Mucosa of rectum (tissue), 2 donors: ENCODE results near the gene WNT3A.

ENCODE experiments used
- H3K27ac ChIP-seq, 2 donors: one replicate each; pipeline ENCODE4 v1.7.0; 2013; ENCODE audit warnings: inconsistent platforms in 2 of 2, low read depth in 2 of 2, low read length in 2 of 2
- H3K27me3 ChIP-seq, 2 donors: one replicate each; pipeline ENCODE4 v1.7.0; 2013; ENCODE audit warnings: low read length in 2 of 2; ENCODE audit not compliant: control insufficient read depth in 2 of 2, insufficient read depth in 2 of 2
- H3K36me3 ChIP-seq, 2 donors: one replicate each; pipeline ENCODE4 v1.7.0; 2013; ENCODE audit warnings: low read length in 2 of 2; ENCODE audit not compliant: control insufficient read depth in 2 of 2, insufficient read depth in 2 of 2
- H3K4me1 ChIP-seq, 2 donors: one replicate each; pipeline ENCODE4 v1.7.0; 2013; ENCODE audit warnings: low read length in 2 of 2, mild to moderate bottlenecking in 1 of 2; ENCODE audit not compliant: control insufficient read depth in 2 of 2, insufficient read depth in 2 of 2
- H3K4me3 ChIP-seq, 2 donors: one replicate each; pipeline ENCODE4 v1.7.0; 2013; ENCODE audit warnings: low read length in 2 of 2
- H3K9ac ChIP-seq, 2 donors: one replicate each; pipeline ENCODE4 v1.7.0; 2013; ENCODE audit warnings: low read length in 2 of 2, low read depth in 1 of 2, mild to moderate bottlenecking in 1 of 2
- H3K9me3 ChIP-seq, 2 donors: one replicate each; pipeline ENCODE4 v1.7.0; 2013; ENCODE audit warnings: low read length in 2 of 2; ENCODE audit not compliant: control insufficient read depth in 2 of 2
- donor health status: healthy.
- donor health status: Normal muscosa, but diverticular disease.

The WNT3A gene

DNA sequence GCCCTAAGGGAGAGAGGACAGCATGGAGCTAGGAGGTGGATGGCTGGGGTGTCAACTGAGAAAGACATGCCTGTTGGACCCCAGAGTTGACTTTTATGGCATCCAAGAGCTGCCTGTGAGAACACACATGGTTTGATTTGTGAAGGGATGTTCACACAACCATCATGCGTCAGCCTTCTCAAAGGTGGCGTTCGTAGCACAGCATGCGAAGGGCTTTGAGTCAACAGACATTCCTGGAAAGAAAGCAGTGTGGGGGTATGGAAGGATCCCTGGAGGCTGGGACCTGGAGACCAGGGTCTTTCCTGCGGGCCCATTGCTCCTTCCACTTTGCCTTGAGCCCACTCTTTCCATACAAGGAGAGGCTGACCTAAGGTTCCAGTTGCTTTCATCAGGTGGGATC lies 6.4 kb upstream of the WNT3A start:
- no peak overlapping the region for H3K4me3 ChIP-seq
- H3K27ac ChIP-seq: no peak overlapping the region
- no peaks in the 10 kb centered on the region for H3K9me3 ChIP-seq
- peaks cover 21 to 28% of the 10 kb centered on the region in 2 donors for H3K27me3 ChIP-seq
- no peaks in the 10 kb centered on the region for H3K36me3 ChIP-seq
- H3K4me1 ChIP-seq: no peaks in the 10 kb centered on the region
- H3K9ac ChIP-seq: no peak overlapping the region

DNA sequence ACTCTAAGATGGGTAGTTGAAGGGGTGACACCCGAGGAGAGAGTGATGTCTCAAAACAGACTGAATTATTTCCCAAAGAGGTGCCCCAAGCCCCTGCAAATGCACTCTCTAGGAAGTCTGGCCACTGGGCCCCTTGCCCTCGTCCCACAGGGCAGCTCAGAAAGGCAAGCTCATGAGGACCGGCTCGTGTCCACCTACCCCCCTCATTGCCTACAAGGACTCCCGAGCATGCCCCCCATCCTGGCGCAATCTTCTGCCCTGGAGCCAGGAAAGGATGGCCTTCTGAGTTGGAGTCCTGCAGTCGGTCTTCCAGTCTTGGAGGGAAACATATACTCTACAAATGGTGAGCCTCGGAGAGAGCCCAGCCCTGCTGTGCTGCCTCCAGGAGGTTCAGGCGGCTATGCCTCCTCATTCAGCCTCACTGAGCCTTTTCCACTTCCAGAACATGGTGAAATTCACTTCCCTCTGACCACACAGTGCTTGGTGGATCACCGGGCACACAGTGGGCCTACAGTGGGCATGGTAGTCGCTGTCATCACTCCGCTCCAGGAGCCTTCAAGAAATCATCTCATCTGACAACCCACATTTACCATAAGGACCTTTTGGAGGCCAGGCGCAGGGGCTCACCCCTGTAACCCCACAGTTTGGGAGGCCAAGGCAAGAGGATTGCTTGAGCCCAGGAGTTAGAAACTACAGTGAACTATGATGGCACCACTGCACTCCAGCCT lies 5.8 kb upstream of the WNT3A start:
- H3K36me3 ChIP-seq: no peaks in the 10 kb centered on the region
- H3K9ac ChIP-seq: no peak overlapping the region
- H3K27me3 ChIP-seq: peaks cover 27 to 34% of the 10 kb centered on the region in 2 donors
- no peak overlapping the region for H3K4me3 ChIP-seq
- no peaks in the 10 kb centered on the region for H3K4me1 ChIP-seq
- no peaks in the 10 kb centered on the region for H3K9me3 ChIP-seq
- no peak overlapping the region for H3K27ac ChIP-seq

DNA sequence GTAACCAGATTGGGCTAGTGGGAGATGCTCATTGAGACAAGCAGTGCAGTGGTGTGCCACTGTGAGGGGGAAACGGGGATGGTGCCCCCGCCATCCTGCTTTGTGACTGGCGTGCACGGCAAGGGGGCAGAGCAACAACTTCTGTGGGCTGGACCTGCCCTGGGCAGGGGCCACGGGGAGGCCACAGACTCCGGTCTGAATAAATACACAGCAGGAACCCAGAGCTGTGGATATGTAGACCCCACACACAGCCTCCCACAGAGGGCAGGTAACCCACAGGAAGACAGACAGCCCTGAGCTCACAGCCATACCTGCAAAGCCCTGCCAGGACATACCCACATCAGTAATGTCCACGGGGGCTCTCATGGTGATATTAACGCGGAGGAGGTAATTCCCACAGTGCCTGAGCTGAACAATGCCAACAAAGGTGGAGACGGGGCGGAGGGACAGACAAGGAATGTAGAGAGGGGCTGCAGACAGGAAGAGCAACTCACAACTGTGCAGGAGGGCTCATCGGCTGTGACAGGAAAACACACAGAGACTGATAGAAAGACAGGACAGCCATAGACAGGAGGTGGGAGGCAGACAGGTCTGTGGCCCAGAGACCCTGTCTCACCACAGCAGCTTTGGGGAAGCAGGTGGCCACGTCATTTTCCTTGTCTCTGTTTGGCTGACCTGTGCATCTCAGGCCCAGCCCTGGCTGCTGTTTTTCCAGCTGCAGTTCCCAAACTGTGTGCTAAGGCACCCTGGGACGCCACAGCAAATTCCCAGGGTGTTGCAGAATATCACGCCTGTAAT lies 4.9 kb upstream of the WNT3A start:
- Histone ChIP-seq H3K27me3 (peaks cover 29 to 35% of the 10 kb centered on the region in 2 donors), H3K4me1 (no peaks in the 10 kb centered on the region), H3K4me3 (no peak overlapping the region), H3K36me3 (no peaks in the 10 kb centered on the region), H3K9ac (no peak overlapping the region), H3K9me3 (no peaks in the 10 kb centered on the region), H3K27ac (no peak overlapping the region)

DNA sequence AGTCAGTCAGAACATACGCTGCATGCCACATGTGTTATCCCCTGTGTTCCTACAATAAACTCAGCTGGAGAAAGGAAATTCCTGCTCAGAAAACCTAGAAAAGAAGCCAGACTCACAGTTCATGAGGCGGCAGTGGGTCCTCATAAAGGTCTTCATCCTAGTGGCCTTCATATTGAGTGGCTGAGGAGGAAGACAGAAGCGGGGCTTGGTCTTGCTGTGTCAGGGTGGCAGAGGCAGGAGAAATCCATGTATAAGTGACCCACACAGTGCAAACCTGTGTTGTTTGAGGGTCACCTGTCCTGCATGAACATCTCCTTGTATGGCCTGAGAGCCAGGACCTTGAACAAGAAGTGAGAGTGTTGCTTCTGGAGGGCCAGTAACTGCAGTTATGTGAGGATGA lies 4.0 kb upstream of the WNT3A start:
- H3K9ac ChIP-seq: no peak overlapping the region
- no peaks in the 10 kb centered on the region for H3K4me1 ChIP-seq
- H3K9me3 ChIP-seq: no peaks in the 10 kb centered on the region
- H3K27me3 ChIP-seq: peaks cover 34 to 41% of the 10 kb centered on the region in 2 donors
- H3K36me3 ChIP-seq: no peaks in the 10 kb centered on the region
- no peak overlapping the region for H3K27ac ChIP-seq
- no peak overlapping the region for H3K4me3 ChIP-seq

DNA sequence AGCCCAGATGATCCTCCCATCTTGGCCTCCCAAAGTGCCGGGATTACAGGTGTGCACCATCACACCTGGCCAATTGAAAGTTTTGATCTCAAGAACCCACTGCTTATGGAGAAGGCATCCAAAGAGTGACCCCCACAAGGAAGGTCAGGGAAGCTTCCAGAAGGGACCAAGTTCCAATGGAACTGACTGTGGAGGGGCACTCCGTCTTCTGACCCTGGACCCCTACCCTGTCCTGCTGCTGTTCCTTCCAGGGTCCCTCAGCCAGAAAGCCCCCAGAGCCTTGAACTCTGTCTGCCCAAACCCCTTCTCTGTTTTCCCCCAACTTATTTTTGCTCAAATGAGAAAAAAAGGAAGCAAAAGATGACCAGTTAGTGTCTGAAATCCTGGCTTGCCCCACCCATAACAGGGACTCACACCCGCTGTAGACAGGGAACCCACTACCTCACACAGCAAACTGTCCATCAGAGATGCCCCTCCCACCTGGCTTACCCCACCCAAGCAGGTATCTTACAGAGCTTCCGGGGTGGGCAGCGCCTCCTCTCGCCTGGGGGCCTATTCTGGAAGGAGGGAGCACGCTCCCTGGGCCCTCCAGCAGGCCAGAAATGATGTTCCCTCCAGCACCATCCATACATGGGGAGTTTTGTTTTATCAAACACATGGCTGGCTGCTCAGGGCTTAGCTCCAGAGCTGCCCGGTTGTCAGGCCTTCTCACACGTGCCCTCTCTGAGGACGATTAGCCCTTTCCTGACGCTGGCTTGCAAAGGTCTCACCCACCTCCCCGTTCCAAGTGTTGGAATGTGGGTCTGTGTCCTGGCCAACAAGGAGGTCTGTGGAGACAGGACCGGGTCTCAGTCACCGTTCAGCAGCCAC lies 3.1 kb upstream of the WNT3A start:
- H3K4me1 ChIP-seq: no peaks in the 10 kb centered on the region
- no peaks in the 10 kb centered on the region for H3K9me3 ChIP-seq
- H3K9ac ChIP-seq: no peak overlapping the region
- peaks cover 38 to 43% of the 10 kb centered on the region in 2 donors for H3K27me3 ChIP-seq
- no peaks in the 10 kb centered on the region for H3K36me3 ChIP-seq
- no peak overlapping the region for H3K27ac ChIP-seq
- no peak overlapping the region for H3K4me3 ChIP-seq

DNA sequence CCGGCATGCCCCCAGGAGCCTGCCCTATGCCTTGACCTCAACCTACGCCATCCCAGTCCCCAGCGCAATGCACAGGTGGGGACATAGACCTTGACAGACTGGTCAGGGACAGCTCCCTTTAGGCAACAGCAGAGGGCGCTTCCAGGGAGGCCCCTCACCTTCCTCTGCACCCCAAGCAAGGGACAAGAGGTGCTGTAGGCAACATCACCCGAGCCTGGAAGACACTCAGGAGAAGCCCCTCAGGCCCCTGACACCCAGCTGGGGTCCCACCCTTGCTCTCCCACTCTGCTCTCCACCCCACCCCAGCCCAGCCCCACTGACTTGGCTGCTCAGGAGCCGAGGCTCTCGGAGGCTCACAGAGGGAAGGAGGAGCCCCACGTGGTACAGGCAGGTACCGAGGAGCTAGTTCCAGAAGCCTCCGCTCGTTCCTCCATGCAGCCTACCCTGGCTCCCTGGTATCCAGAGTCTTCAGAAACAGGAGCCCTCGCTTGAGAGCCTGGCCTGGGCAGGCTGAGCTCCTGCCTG lies 2.4 kb upstream of the WNT3A start:
- H3K4me3 ChIP-seq: no peak overlapping the region
- H3K36me3 ChIP-seq: no peaks in the 10 kb centered on the region
- H3K27me3 ChIP-seq: peaks cover 42 to 49% of the 10 kb centered on the region in 2 donors

DNA sequence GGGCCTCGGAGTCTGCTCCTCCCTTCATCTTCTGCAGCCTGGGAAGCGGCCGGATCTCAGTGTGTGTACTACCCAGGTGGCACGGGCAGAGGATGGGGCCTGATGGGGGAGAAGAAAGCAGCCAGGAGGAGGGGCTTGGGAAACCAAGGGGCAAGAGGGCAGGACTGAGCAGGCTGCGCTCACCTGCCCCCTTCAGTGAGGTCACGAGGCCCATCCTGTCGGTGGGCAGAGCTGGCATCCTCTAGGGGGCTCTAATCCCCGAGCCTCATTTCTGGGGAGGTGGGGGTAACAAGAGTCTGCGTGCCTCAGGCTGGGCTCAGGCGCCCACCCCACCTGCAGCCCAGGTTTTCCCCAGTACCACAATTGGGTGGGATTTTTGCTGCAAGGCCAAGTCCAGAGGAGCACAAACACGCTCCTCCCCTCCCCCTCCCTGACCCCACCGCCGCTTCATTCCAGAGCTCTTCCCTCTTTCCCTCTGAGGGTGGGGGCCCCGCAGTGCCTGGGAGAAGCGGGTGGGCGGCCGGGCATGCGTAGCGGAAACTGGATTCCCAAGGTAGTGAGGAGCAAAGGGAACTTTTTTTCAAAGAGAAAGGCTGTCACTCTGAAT lies 1.8 kb upstream of the WNT3A start:
- Histone ChIP-seq H3K27me3 (peaks cover 44 to 53% of the 10 kb centered on the region in 2 donors), H3K9ac (no peak overlapping the region), H3K4me1 (no peaks in the 10 kb centered on the region)

More for the DNA sequence above, 2.4 kb upstream of the WNT3A start:
- no peaks in the 10 kb centered on the region for H3K9me3 ChIP-seq
- H3K27ac ChIP-seq: no peak overlapping the region
- no peaks in the 10 kb centered on the region for H3K4me1 ChIP-seq
- no peak overlapping the region for H3K9ac ChIP-seq

DNA sequence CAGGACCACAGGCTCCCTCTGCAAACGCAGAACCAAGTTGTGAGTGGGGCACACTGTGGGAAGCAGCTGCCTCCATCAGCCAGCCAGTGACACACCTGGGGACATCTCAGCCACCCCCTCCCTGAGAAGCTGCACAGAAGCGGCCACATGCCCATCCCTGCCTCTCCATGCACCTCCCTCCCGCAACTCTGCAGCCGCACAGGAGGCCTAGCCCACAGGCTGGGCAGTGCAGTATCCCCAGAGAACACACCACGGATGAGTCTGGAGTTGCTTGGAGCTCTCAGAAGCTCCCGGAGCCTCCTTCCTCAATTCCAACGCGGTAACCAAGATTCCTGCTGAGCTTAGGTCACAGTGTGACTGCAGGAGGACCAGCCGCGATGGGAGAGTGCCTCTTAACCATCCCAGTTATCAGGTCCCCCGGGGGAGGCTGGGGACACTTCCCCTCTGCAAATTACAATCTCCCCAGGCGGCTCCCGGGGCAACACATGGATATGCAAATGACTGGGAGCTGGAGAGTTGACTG lies 1.2 kb upstream of the WNT3A start:
- no peaks in the 10 kb centered on the region for H3K4me1 ChIP-seq
- no peak overlapping the region for H3K4me3 ChIP-seq
- peaks cover 42 to 48% of the 10 kb centered on the region in 2 donors for H3K27me3 ChIP-seq
- no peak overlapping the region for H3K27ac ChIP-seq
- H3K36me3 ChIP-seq: no peaks in the 10 kb centered on the region
- no peaks in the 10 kb centered on the region for H3K9me3 ChIP-seq
- H3K9ac ChIP-seq: no peak overlapping the region

More for the DNA sequence above, 1.8 kb upstream of the WNT3A start:
- Histone ChIP-seq H3K36me3 (no peaks in the 10 kb centered on the region), H3K27ac (no peak overlapping the region), H3K4me3 (no peak overlapping the region), H3K9me3 (no peaks in the 10 kb centered on the region)

DNA sequence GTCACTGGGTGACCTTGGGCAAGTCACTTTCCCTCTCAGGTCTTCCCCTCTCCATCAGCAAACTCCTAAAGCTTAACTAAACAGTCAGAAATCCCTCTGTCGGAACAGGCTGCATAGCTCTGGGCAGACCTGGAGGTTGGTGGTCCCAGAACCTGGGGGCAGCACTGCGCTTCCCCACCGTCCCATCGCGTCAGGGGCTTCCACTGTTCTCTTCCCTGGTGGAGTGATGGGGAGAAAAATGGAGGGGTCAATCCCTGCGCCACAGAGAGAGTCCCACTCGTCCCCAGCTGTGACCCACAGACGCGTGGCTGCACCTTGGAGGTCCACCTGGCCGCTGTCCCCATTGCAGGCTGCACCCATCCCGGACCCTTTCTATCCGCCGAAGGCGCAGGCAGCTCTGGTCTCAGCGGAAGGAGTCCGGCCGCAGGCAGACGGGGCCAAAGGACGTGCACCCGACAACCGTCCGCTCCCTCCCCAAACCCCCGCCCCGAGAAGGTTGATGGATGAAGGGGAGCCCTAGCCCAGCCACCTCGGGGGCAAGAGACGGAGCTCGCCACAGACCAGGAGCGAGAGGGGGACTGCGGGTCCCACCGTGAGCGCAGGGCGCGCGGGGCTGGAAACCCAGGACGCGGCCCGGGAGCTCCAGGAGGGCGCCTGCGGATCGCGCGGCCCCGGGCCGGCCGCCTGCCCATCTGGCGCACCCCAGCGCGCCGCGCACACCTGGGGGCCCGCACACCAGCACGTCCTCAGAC lies 588 bp upstream of the WNT3A start:
- H3K36me3 ChIP-seq: no peaks in the 10 kb centered on the region
- H3K9me3 ChIP-seq: no peaks in the 10 kb centered on the region
- H3K4me1 ChIP-seq: no peaks in the 10 kb centered on the region
- H3K27ac ChIP-seq: no peak overlapping the region
- H3K4me3 ChIP-seq: no peak overlapping the region
- no peak overlapping the region for H3K9ac ChIP-seq
- H3K27me3 ChIP-seq: peaks cover 39 to 48% of the 10 kb centered on the region in 2 donors
